Memory B cell (primary cell): ENCODE data around the gene TFEB.

Source experiments
- ATAC-seq: fragments of 150-1000 bp; cut with Tn5 transposase; 2 replicates; pipeline ENCODE4 v1.10.0; 2021; ENCODE audit warnings: low read depth, mild to moderate bottlenecking, moderate library complexity
- DNase-seq, 2 donors: peaks; one replicate each; pipeline ENCODE4 v3.0.0; 2022; ENCODE audit warnings: low spot score in 2 of 2
- H3K27ac Mint-ChIP-seq: one replicate; pipeline ENCODE4 v1.8.0; 2022; ENCODE audit warnings: mild to moderate bottlenecking, moderate library complexity, mixed read lengths
- H3K27me3 Mint-ChIP-seq: one replicate; pipeline ENCODE4 v1.8.0; 2022; ENCODE audit warnings: mixed read lengths
- H3K36me3 Mint-ChIP-seq: one replicate; pipeline ENCODE4 v1.8.0; 2022; ENCODE audit warnings: mild to moderate bottlenecking, mixed read lengths
- H3K4me1 Mint-ChIP-seq: one replicate; pipeline ENCODE4 v1.8.0; 2022; ENCODE audit warnings: mixed read lengths
- H3K4me3 Mint-ChIP-seq: one replicate; pipeline ENCODE4 v1.8.0; 2022; ENCODE audit warnings: mild to moderate bottlenecking, moderate library complexity, mixed read lengths
- H3K9me3 Mint-ChIP-seq: one replicate; pipeline ENCODE4 v1.8.0; 2022; ENCODE audit warnings: mixed read lengths

TFEB gene

GRCh38 chr6:41716516-41717391 is 18.7 kb downstream of the TFEB start:
- Mint-ChIP-seq H3K4me3 (peak overlapping the region; percentile 69), H3K4me1 (peaks cover 74% of the 10 kb centered on the region), H3K36me3 (peaks cover 10% of the 10 kb centered on the region), H3K27me3 (no peaks in the 10 kb centered on the region), H3K9me3 (no peaks in the 10 kb centered on the region), H3K27ac (peak overlapping the region; percentile 66)
- DNase-seq: no peak
- peak; percentile 48 for ATAC-seq

- ATAC-seq: peak; percentile 57
- Mint-ChIP-seq H3K27ac (peak overlapping the region; percentile 66), H3K4me1 (peaks cover 69% of the 10 kb centered on the region), H3K27me3 (no peaks in the 10 kb centered on the region), H3K9me3 (no peaks in the 10 kb centered on the region), H3K4me3 (peak overlapping the region; percentile 66), H3K36me3 (peaks cover 12% of the 10 kb centered on the region)
- no peak for DNase-seq
These were observed 19.5 kb downstream of the TFEB start for GRCh38 chr6:41715795-41716515.

- peaks cover 67% of the 10 kb centered on the region for H3K4me1 Mint-ChIP-seq
- H3K4me3 Mint-ChIP-seq: no peak overlapping the region
- no peak for ATAC-seq
- H3K36me3 Mint-ChIP-seq: peaks cover 17% of the 10 kb centered on the region
- H3K27me3 Mint-ChIP-seq: no peaks in the 10 kb centered on the region
- no peak for DNase-seq
- H3K27ac Mint-ChIP-seq: peak overlapping the region; percentile 66
- H3K9me3 Mint-ChIP-seq: no peaks in the 10 kb centered on the region
These were observed 20.7 kb downstream of the TFEB start for GRCh38 chr6:41714556-41715273.

- H3K9me3 Mint-ChIP-seq: no peaks in the 10 kb centered on the region
- peak overlapping the region; percentile 47 for H3K4me3 Mint-ChIP-seq
- ATAC-seq (peak; percentile 32), DNase-seq (no peak)
- no peaks in the 10 kb centered on the region for H3K27me3 Mint-ChIP-seq
- H3K27ac Mint-ChIP-seq: peak overlapping the region; percentile 66
- H3K36me3 Mint-ChIP-seq: peaks cover 18% of the 10 kb centered on the region
- peaks cover 66% of the 10 kb centered on the region for H3K4me1 Mint-ChIP-seq
These were observed 21.6 kb downstream of the TFEB start for GRCh38 chr6:41713650-41714291.

- H3K27me3 Mint-ChIP-seq: no peaks in the 10 kb centered on the region
- H3K4me1 Mint-ChIP-seq: peaks cover 70% of the 10 kb centered on the region
- H3K9me3 Mint-ChIP-seq: no peaks in the 10 kb centered on the region
- peaks cover 22% of the 10 kb centered on the region for H3K36me3 Mint-ChIP-seq
- peak overlapping the region; percentile 47 for H3K4me3 Mint-ChIP-seq
- no peak for DNase-seq
- H3K27ac Mint-ChIP-seq: peak overlapping the region; percentile 66
- no peak for ATAC-seq
These were observed 22.2 kb downstream of the TFEB start for GRCh38 chr6:41713159-41713649.

GRCh38 chr6:41712651-41713103 is 22.7 kb downstream of the TFEB start:
- Mint-ChIP-seq H3K4me3 (peak overlapping the region; percentile 39), H3K27ac (peak overlapping the region; percentile 66), H3K36me3 (peaks cover 23% of the 10 kb centered on the region), H3K27me3 (no peaks in the 10 kb centered on the region), H3K4me1 (peaks cover 70% of the 10 kb centered on the region), H3K9me3 (no peaks in the 10 kb centered on the region)
- DNase-seq (no peak), ATAC-seq (no peak)

- H3K4me3 Mint-ChIP-seq: no peak overlapping the region
- H3K4me1 Mint-ChIP-seq: peaks cover 69% of the 10 kb centered on the region
- no peaks in the 10 kb centered on the region for H3K27me3 Mint-ChIP-seq
- peaks cover 23% of the 10 kb centered on the region for H3K36me3 Mint-ChIP-seq
- peak overlapping the region; percentile 60 for H3K27ac Mint-ChIP-seq
- no peak for ATAC-seq
- H3K9me3 Mint-ChIP-seq: no peaks in the 10 kb centered on the region
- no peak for DNase-seq
These were observed 23.9 kb downstream of the TFEB start for GRCh38 chr6:41711323-41712038.

- ATAC-seq: no peak
- no peak overlapping the region for H3K4me3 Mint-ChIP-seq
- H3K9me3 Mint-ChIP-seq: no peaks in the 10 kb centered on the region
- H3K27ac Mint-ChIP-seq: no peak overlapping the region
- H3K27me3 Mint-ChIP-seq: no peaks in the 10 kb centered on the region
- peaks cover 69% of the 10 kb centered on the region for H3K4me1 Mint-ChIP-seq
- DNase-seq: no peak
- H3K36me3 Mint-ChIP-seq: peaks cover 24% of the 10 kb centered on the region
These were observed 26.0 kb downstream of the TFEB start for GRCh38 chr6:41709375-41709774.

- Mint-ChIP-seq H3K27ac (peak overlapping the region; percentile 96), H3K4me1 (peaks cover 69% of the 10 kb centered on the region)
These were observed 26.6 kb downstream of the TFEB start for GRCh38 chr6:41708856-41709255.

GRCh38 chr6:41707565-41708200 is 27.7 kb downstream of the TFEB start:
- DNase-seq: no peak

More at GRCh38 chr6:41708856-41709255, 26.6 kb downstream of the TFEB start:
- no peak overlapping the region for H3K4me3 Mint-ChIP-seq
- no peak for ATAC-seq
- no peak for DNase-seq
- peaks cover 22% of the 10 kb centered on the region for H3K36me3 Mint-ChIP-seq
- H3K9me3 Mint-ChIP-seq: no peaks in the 10 kb centered on the region
- no peaks in the 10 kb centered on the region for H3K27me3 Mint-ChIP-seq

GRCh38 chr6:41706876-41707564 is 28.4 kb downstream of the TFEB start:
- peaks cover 70% of the 10 kb centered on the region for H3K4me1 Mint-ChIP-seq
- H3K36me3 Mint-ChIP-seq: peaks cover 24% of the 10 kb centered on the region
- DNase-seq: no peak
- H3K27ac Mint-ChIP-seq: peak overlapping the region; percentile 96
- H3K27me3 Mint-ChIP-seq: no peaks in the 10 kb centered on the region
- H3K4me3 Mint-ChIP-seq: peak overlapping the region; percentile 94
- no peaks in the 10 kb centered on the region for H3K9me3 Mint-ChIP-seq
- ATAC-seq: peak; percentile 12

More at GRCh38 chr6:41707565-41708200, 27.7 kb downstream of the TFEB start:
- Mint-ChIP-seq H3K27me3 (no peaks in the 10 kb centered on the region), H3K4me1 (peaks cover 68% of the 10 kb centered on the region), H3K36me3 (peaks cover 24% of the 10 kb centered on the region), H3K27ac (peak overlapping the region; percentile 96), H3K9me3 (no peaks in the 10 kb centered on the region), H3K4me3 (peak overlapping the region; percentile 53)
- peak; percentile 21 for ATAC-seq
